HCT116 (cell line): ENCODE measurements around the gene AUTS2. TPM values are rescaled to one million over a fixed set of nuclear protein-coding genes. Genes with fewer than 3 reads are reported as not detected.

Experiments
- ATAC-seq: fragments of 200-7000 bp; cut with Tn5 transposase; 2 replicates; pipeline ENCODE4 v1.9.1; 2020; ENCODE audit warnings: mild to moderate bottlenecking, moderate library complexity
- BruUV-seq: library from RNA; stranded (reverse); fragments of 400-500 nt; replicated peaks from 2 replicates; lab custom pipeline; 2021; lab: Mats Ljungman, UMichigan
- CTCF ChIA-PET: fragments of 300-600 bp; sonication (Branson Sonifier 250); formaldehyde crosslinking; loops from one replicate; lab custom pipeline; 2021; ENCODE audit warnings: antibody characterized with exemption; lab: Charles Lee
- POLR2A ChIA-PET: fragments of 300-600, 350-600 bp; sonication (Branson Sonifier 250); formaldehyde crosslinking; loops from one replicate; lab custom pipeline; 2021; ENCODE audit warnings: antibody characterized with exemption; lab: Charles Lee
- RAD21 ChIA-PET, 2 experiments: fragments of 300-600 bp; sonication (Branson Sonifier 250); formaldehyde crosslinking; loops; one replicate each; lab custom pipeline; 2023; ENCODE audit warnings: low total read pairs in 2 of 2; ENCODE audit not compliant: uncharacterized antibody in 2 of 2, unreplicated experiment in 2 of 2, low non-redundant PET in 1 of 2; lab: Charles Lee
- DNase-seq: peaks from one replicate; pipeline ENCODE4 v3.0.0-alpha.2; 2010; ENCODE audit warnings: low read depth, low spot score
- H2AFZ ChIP-seq: fragments of 200-600 bp; shearing (Covaris generic), sonication (generic); 2 replicates; pipeline ENCODE4 v1.6.1; 2017; ENCODE audit warnings: low read depth, mixed run types, mixed read lengths, antibody characterized with exemption, low read length; ENCODE audit not compliant: poor library complexity, severe bottlenecking
- H3K27ac ChIP-seq: 2 replicates; pipeline ENCODE4 v1.5.1; 2012; ENCODE audit warnings: low read depth, low read length
- H3K27me3 ChIP-seq: fragments of 200-600 bp; sonication (generic); 2 replicates; pipeline ENCODE4 v1.6.1; 2016; ENCODE audit warnings: mixed run types, low read length, mixed read lengths; ENCODE audit not compliant: insufficient read depth
- H3K36me3 ChIP-seq, 2 experiments: fragments of 200-500 bp in 1 of 2; fragments of 200-600 bp in 1 of 2; sonication (Bioruptor generic) in 1 of 2; sonication (generic) in 1 of 2; 2 replicates each; pipeline versions ENCODE4 v1.5.1 to v1.6.1; 2014 to 2016; ENCODE audit warnings: low read length in 2 of 2, inconsistent platforms in 1 of 2, mixed read lengths in 1 of 2, mixed run types in 1 of 2; ENCODE audit not compliant: insufficient read depth in 2 of 2, control insufficient read depth in 1 of 2
- H3K4me1 ChIP-seq, 2 experiments: fragments of 200-600 bp in 1 of 2; sonication (generic) in 1 of 2; 2 replicates each; pipeline versions ENCODE4 v1.5.1 to v1.6.1; 2012 to 2017; ENCODE audit warnings: low read length in 2 of 2, inconsistent platforms in 1 of 2, mild to moderate bottlenecking in 1 of 2, mixed read lengths in 1 of 2, mixed run types in 1 of 2, moderate library complexity in 1 of 2; ENCODE audit not compliant: insufficient read depth in 2 of 2, control insufficient read depth in 1 of 2
- H3K4me2 ChIP-seq: fragments of 200-600 bp; sonication (generic); 2 replicates; pipeline ENCODE4 v1.6.1; 2017; ENCODE audit warnings: mixed run types, low read length, mixed read lengths
- H3K4me3 ChIP-seq, 2 experiments: fragments of 200-600 bp in 1 of 2; sonication (generic) in 1 of 2; replicated peaks in 1 of 2; 2 replicates each; pipeline ENCODE4 v1.5.1; 2011 to 2016; ENCODE audit warnings: low read length in 2 of 2, control low read depth in 1 of 2, low read depth in 1 of 2, mild to moderate bottlenecking in 1 of 2, mixed read lengths in 1 of 2, mixed run types in 1 of 2
- H3K79me2 ChIP-seq: fragments of 200-600 bp; sonication (generic); 2 replicates; pipeline ENCODE4 v1.6.1; 2017; ENCODE audit warnings: mild to moderate bottlenecking, mixed run types, low read length, moderate library complexity, mixed read lengths; ENCODE audit not compliant: insufficient read depth
- H3K9ac ChIP-seq: fragments of 200-600 bp; sonication (generic); 2 replicates; pipeline ENCODE4 v1.6.1; 2016; ENCODE audit warnings: low read length, mixed read lengths
- H3K9me2 ChIP-seq: fragments of 200-600 bp; sonication (generic), shearing (Covaris generic); 2 replicates; pipeline ENCODE4 v1.6.1; 2017; ENCODE audit warnings: mixed run types, mild to moderate bottlenecking, moderate library complexity; ENCODE audit not compliant: insufficient read depth
- H3K9me3 ChIP-seq, 2 experiments: fragments of 200-500 bp in 1 of 2; fragments of 200-600 bp in 1 of 2; sonication (Bioruptor generic) in 1 of 2; sonication (generic) in 1 of 2; 2 replicates each; pipeline ENCODE4 v1.6.1; 2014 to 2017; ENCODE audit warnings: low read length in 2 of 2, mixed read lengths in 2 of 2, inconsistent platforms in 1 of 2, low read depth in 1 of 2, mild to moderate bottlenecking in 1 of 2, mixed run types in 1 of 2, moderate library complexity in 1 of 2; ENCODE audit not compliant: control insufficient read depth in 1 of 2, insufficient read depth in 1 of 2
- H4K20me1 ChIP-seq: fragments of 200-600 bp; sonication (generic), shearing (Covaris generic); 2 replicates; pipeline ENCODE4 v1.6.1; 2017; ENCODE audit warnings: mixed run types, mild to moderate bottlenecking, moderate library complexity; ENCODE audit not compliant: insufficient read depth
- CBX3 ChIP-seq: IDR thresholded peaks from 2 replicates; pipeline ENCODE4 v1.6.1; 2012; ENCODE audit warnings: low read depth
- EGR1 ChIP-seq: IDR thresholded peaks from 2 replicates; pipeline ENCODE4 v1.6.1; 2012; ENCODE audit warnings: low read depth
- EZH2 ChIP-seq: fragments of 200-600 bp; sonication (generic); IDR thresholded peaks from 2 replicates; pipeline ENCODE4 v1.6.1; 2017; ENCODE audit warnings: antibody characterized with exemption, mixed run types
- JUND ChIP-seq: IDR thresholded peaks from 2 replicates; pipeline ENCODE4 v1.6.1; 2012
- POLR2A ChIP-seq: IDR thresholded peaks from 2 replicates; pipeline ENCODE4 v1.7.0; 2011; ENCODE audit warnings: borderline replicate concordance; ENCODE audit not compliant: insufficient read depth, insufficient read length; ENCODE audit errors: extremely low read depth
- POLR2AphosphoS5 ChIP-seq: IDR thresholded peaks from 2 replicates; pipeline ENCODE4 v1.6.1; 2011; ENCODE audit warnings: mild to moderate bottlenecking, low read depth, low read length, moderate library complexity
- RAD21 ChIP-seq: IDR thresholded peaks from 2 replicates; pipeline ENCODE4 v1.6.1; 2012; ENCODE audit warnings: low read depth, mild to moderate bottlenecking
- SIN3A ChIP-seq: IDR thresholded peaks from 2 replicates; pipeline ENCODE4 v1.6.1; 2012; ENCODE audit warnings: low read depth
- SP1 ChIP-seq: IDR thresholded peaks from 2 replicates; pipeline ENCODE4 v1.6.1; 2012; ENCODE audit warnings: low read depth
- SRF ChIP-seq: IDR thresholded peaks from 2 replicates; pipeline ENCODE4 v1.6.1; 2012; ENCODE audit warnings: low read depth
- TCF7L2 ChIP-seq: IDR thresholded peaks from 2 replicates; pipeline ENCODE4 v1.7.0; 2011; ENCODE audit warnings: borderline replicate concordance, inconsistent platforms; ENCODE audit not compliant: insufficient read depth, insufficient read length; ENCODE audit errors: extremely low read depth
- YY1 ChIP-seq: IDR thresholded peaks from 2 replicates; pipeline ENCODE4 v1.6.1; 2011; ENCODE audit warnings: low read length, low read depth, moderate library complexity, mild to moderate bottlenecking; ENCODE audit not compliant: insufficient replicate concordance; ENCODE audit errors: extremely low read depth
- ZFX ChIP-seq: fragments of 450-650 bp; IDR thresholded peaks from 2 replicates; pipeline ENCODE4 v1.6.1; 2017
- intact Hi-C: fragments of 100-400 bp; cut with micrococcal nuclease; formaldehyde crosslinking; loops from 2 replicates; pipeline ENCODE4 v1.10.0; 2022
- total RNA-seq: library from RNA; stranded (reverse); gene quantifications from one replicate; pipeline ENCODE4 v1.2.1, GENCODE V29; 2021; ENCODE audit not compliant: unreplicated experiment
- TF ChIP-seq, protein P1 (sequence below): IDR thresholded peaks from 2 replicates; pipeline ENCODE4 v1.6.1; 2012
- TF ChIP-seq, protein P2 (sequence below): IDR thresholded peaks from 2 replicates; pipeline ENCODE4 v1.6.1; 2012; ENCODE audit warnings: low read depth
- TF ChIP-seq, protein P3 (sequence below): IDR thresholded peaks from 2 replicates; pipeline ENCODE4 v1.6.1; 2012

AUTS2 gene
- total RNA-seq, 1 experiment from 2014 or later = 0.93 TPM

DNA sequence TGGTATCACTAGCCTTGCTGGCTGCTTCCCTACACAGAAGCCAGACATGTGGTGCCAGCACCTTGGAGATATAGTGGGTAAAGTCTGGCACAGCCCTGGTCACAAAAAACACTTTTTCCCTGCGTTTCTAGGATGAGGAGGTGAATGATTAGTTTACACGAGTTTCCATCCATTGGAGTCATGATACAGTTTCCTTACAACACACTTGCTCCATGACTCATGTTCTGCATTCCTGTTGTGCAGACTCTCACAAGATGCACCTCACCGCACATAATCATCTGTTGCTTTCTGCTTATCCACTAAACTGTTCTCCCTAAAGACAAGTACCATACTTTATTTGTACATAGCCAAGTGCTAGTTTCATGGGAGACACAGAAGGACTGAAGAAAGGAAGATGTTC is 786.6 kb downstream of the AUTS2 start:
- intact Hi-C loops = no loop called here
- Histone ChIP-seq H2AFZ (no peak overlapping the region), H3K79me2 (no peaks in the 10 kb centered on the region), H3K27me3 (no peaks in the 10 kb centered on the region), H3K4me2 (no peak overlapping the region), H4K20me1 (no peaks in the 10 kb centered on the region), H3K9ac (no peak overlapping the region), H3K27ac (no peak overlapping the region), H3K36me3 (no peaks in the 10 kb centered on the region)
- no TSS peak for BruUV-seq
- no peak for DNase-seq
- CTCF ChIA-PET = no interaction called here
- no peak for ATAC-seq
- RAD21 ChIA-PET = no interaction called here
- POLR2A ChIA-PET = no interaction called here
- TF ChIP-seq POLR2A = no peak
- no peak for TF ChIP-seq CBX3
- no peak for TF ChIP-seq SP1
- TF ChIP-seq, protein P1, sequence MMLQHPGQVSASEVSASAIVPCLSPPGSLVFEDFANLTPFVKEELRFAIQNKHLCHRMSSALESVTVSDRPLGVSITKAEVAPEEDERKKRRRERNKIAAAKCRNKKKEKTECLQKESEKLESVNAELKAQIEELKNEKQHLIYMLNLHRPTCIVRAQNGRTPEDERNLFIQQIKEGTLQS = no peak
- no peak for TF ChIP-seq JUND
- no peak for TF ChIP-seq ZFX
- no peak for TF ChIP-seq RAD21
- TF ChIP-seq SIN3A = no peak
- TF ChIP-seq, protein P2, sequence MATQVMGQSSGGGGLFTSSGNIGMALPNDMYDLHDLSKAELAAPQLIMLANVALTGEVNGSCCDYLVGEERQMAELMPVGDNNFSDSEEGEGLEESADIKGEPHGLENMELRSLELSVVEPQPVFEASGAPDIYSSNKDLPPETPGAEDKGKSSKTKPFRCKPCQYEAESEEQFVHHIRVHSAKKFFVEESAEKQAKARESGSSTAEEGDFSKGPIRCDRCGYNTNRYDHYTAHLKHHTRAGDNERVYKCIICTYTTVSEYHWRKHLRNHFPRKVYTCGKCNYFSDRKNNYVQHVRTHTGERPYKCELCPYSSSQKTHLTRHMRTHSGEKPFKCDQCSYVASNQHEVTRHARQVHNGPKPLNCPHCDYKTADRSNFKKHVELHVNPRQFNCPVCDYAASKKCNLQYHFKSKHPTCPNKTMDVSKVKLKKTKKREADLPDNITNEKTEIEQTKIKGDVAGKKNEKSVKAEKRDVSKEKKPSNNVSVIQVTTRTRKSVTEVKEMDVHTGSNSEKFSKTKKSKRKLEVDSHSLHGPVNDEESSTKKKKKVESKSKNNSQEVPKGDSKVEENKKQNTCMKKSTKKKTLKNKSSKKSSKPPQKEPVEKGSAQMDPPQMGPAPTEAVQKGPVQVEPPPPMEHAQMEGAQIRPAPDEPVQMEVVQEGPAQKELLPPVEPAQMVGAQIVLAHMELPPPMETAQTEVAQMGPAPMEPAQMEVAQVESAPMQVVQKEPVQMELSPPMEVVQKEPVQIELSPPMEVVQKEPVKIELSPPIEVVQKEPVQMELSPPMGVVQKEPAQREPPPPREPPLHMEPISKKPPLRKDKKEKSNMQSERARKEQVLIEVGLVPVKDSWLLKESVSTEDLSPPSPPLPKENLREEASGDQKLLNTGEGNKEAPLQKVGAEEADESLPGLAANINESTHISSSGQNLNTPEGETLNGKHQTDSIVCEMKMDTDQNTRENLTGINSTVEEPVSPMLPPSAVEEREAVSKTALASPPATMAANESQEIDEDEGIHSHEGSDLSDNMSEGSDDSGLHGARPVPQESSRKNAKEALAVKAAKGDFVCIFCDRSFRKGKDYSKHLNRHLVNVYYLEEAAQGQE = no peak
- no peak for TF ChIP-seq EGR1
- TF ChIP-seq TCF7L2 = no peak
- TF ChIP-seq, protein P3, sequence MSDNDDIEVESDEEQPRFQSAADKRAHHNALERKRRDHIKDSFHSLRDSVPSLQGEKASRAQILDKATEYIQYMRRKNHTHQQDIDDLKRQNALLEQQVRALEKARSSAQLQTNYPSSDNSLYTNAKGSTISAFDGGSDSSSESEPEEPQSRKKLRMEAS = no peak
- TF ChIP-seq EZH2 = no peak
- TF ChIP-seq POLR2AphosphoS5 = no peak
- TF ChIP-seq YY1 = no peak
- no peak for TF ChIP-seq SRF
- TF ChIP-seq, all 23 proteins: peak for 0
- Histone ChIP-seq H3K4me1 (no peaks in the 10 kb centered on the region), H3K9me3 (peaks cover 3 to 34% of the 10 kb centered on the region in 2 experiments; a peak in 2 of 4 replicates), H3K9me2 (no peaks in the 10 kb centered on the region), H3K4me3 (no peak overlapping the region)
